COLO668 (cell line): ENCODE data around the gene TBC1D2.

Experiments used
- DNase-seq: peaks from one replicate; lab custom pipeline; 2025; ENCODE audit not compliant: unreplicated experiment; lab: John Stamatoyannopoulos, UW

Gene TBC1D2

DNA sequence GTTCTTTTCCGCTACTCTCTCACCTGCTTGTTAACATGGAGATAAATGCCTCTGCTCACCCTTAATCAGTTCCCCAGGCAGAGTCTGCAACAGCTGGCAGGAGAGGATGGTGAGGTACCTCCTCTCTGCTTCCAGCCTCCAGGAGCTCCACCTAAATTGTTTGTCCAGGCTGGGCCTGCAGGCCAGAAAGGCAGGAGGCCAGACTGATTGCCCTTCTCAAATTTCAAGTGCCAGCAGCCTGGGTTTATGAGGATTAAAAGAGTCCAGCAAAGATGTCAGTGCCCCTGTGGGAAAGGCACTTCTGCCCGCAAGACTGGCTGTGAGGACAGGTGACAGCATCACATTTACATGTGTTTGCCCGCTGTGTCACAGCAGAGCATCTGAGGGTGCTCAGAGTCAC, 82.8 kb downstream of the TBC1D2 start:
- peak; percentile 92 for DNase-seq

DNA sequence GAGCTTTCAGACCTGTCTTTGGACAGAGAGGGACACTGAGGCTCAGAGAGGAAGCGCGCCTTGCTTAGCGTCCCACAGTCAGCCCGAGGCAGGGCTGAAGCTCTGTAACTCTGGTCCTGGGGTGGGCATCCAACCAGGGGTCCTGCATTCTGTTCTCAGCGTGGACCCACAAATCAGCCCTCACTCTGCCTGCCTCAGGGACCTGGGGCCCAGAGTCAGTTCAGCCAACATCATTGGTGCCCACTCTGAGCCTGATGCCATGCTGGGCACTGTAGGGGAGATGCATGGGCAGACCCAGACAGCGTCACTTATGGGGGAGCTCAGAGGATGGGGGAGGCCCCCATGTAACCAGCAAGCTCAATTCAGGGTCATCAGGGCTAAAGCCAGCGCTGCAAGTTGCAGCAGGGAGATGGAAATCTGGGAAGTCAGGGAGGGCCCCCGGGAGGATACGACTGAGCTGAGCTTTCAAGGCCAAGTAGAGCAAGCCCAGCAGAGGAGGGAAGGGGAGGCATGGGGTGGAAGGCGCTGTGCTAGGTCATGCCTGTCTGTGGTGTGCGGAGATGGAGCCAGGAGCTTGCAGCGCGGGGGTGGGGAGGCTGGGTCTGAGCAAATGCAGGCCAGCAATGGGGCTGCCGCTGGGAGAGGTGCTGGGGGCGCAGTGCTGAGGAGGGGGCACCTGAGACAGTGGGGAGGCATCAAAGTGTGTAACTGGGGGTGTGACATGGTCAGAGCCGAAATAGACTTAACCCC, 84.1 kb downstream of the TBC1D2 start:
- DNase-seq: no peak

DNA sequence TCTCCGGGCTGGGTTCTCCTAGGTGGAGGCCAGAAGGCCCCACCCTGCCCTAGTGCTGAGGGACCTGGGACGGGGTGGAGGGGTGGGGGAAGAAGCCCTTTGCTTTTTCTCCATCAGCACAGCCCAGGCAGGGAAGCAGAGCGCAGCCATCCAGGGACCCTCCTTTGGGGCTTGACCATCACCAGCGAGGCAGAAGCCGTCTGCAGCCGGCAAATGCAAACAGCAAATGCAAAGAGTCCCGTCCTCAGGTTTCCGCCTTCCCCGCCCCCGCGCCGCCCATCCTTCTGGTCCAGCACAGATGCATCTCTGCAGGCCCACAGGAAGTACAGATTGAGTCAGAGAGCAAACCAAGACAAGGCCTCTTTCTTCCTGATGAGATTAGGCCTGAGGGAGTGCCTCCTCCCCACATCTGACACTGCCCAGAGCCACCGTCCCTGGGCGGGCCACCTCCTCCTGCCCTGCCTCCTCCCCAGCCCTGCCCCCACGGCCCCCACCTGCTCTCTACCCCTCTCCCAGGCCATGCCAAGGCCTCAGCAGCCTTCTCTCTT, 86.4 kb downstream of the TBC1D2 start:
- no peak for DNase-seq

DNA sequence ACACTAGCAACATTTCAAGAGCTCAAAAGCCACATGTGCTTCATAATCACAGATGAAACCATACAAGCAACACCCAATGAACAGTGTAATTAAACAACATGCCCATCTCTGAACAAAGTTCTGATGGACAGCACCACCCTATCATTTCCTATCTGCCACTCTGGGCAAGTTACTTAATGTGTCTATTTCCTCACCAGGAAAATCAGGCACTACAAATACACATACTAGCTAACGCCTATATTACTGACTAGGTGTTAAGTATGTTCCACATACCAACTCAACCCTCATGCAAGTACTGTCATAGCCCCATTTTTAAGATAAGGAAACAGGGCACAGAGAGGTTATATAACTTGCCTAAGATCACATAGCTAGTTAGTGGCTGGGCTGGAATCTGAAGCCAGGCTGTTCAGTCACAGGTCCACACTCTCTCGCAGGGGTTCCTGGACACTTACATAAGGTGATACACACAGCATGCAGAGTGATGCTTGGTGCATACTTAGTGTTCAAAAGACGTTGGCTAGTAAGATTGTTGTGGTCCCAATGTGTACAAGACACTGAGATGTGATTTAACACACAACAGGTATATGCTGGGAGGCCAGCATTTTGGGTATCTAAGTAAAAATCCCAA, 87.2 kb downstream of the TBC1D2 start:
- no peak for DNase-seq

DNA sequence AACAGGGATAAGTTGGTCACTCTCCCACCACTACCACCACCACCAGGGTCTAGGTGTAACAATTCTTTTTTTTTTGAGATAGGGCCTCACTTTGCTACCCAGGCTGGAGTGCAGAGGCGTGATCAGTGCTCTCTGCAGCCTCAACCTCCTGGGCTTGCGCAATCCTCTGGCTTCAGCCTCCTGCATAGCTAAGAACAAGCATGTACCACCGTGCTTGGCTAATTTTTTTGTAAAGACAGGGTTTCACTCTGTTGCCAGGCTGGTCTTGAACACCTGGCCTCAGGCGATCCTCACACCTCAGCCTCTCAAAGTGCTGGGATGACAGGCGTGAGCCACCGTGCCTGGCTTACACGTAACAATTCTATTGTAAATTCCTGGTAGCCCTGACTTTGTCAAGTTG, 90.5 kb downstream of the TBC1D2 start:
- no peak for DNase-seq

DNA sequence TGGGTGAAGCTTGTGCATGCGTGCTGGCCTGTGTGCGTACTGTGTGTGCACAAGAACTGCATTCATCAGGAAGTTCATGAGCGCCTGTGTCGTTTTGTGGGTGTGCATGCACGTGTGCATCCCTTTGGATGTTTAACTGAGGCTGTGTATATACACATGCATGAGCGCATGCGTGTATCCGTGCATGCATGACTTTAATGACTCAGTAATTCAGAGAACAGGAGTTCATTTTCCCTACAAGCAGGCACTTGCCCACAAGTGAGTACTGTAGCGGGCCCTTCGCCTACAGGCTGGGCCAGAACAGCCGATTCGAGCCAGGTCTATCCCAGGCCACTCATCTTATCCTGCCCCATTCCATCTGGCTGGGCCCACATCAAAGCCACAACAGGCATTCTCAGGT, 92.8 kb downstream of the TBC1D2 start:
- DNase-seq: no peak

DNA sequence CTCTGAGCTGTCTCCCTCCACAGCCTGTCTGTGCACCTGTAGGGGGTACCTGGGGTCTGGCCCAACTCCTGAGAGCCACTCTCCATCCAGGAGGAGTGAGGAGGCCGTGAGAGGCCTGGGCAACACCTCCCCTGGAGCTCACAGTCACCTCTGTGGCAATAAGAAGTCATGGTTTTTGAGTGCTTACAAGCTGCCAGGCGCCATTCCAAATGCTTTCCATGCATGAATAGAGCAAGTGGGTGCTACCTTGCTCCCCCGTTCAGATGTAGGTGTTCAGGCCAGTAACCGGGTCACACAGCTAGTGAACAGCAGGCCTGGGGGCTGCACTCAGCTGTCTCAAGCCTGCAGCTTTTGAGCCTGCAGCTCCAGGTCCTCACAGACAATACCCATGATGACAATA, 93.6 kb downstream of the TBC1D2 start:
- DNase-seq: no peak

DNA sequence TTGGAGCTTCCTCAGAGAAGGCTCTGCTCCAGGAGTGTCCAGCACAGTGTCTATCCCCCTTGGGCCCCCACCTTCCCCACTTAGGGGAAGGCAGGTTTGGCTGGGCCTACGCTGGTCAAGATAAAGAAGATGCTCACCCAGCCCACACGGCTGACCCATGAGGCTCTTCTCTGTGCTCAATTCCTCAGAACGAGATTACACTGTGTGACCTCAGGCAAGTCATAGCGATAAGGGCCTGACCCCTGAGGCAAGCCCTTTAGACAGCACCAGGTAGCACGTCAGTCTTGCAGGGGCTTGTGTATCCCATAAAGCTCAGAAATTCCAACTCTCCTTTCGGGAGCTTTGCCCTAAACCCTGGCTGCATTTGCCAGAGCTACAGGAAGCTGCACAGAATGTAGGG, 95.7 kb downstream of the TBC1D2 start:
- no peak for DNase-seq

DNA sequence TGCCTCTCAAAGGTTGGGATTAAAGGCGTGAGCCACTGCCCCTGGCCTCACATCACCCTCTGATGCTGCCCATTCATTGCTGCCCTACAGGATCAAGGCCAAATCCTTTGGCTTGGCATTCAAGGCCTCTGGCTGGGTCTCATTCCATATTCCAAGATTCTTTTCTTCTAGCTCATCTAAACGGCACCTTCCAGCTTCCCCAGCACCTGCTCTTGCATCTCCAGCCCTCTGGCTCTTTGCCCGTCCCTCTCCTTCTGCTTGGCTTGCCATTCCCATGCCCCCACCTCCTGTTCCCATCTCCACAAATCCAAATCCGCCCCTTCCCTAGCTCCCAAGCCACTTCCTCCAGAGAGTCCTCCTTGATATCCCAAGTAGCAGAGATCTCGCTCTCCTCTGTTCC, 96.1 kb downstream of the TBC1D2 start:
- DNase-seq: no peak

DNA sequence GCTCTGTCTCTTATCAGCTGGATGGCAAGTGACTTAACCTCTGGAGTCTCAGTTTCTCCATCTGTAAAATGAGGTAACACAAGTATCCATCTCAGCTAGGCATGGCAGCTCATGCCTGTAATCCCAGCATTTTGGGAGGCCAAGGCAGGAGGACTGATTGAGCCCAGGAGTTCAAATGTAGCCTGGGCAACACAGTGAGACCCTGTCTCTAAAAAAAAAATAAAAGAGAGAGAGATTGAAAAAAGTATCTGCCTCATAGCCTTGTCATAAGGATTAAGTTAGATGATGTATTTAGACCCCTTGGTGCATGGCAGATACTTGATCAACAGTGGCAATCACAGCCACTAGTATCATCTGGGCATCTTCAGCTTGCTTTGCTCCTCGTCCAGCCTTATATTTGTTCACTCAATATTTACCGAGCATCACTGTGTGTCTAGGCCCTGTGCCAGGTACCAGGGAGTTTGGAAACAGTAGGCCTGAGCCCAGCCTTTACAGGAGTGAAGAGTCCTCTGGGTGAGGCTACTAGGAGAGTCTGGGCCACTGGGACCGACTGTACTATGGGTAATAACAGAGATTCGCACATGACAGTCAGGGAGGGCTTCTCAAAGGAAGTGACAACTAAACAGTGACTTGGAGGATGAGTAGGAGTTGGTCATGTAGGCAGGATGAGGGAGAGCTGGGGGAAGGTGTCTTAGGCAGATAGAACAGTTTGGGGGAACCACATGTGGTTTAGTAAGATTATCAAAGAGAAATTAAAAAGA, 97.2 kb downstream of the TBC1D2 start:
- peak; percentile 63 for DNase-seq

DNA sequence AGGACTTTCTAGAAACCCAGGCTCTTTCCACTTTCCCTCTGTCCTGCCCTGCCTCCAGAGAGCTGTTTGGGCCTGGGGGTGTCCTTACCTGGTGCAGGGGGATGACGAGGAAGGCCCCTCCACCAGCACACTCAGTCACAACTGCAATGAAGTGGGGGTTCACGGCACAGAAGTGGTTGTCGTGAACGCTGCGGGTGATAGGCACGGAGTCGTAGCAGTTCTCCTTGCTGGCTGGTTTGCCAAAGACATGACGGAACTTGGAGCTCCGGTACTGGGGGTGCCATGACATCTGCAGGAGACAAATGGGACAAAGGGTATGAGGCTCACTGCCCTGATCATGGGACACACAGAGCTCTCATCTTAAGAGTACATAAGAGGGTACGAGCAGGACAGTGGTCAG, 98.1 kb downstream of the TBC1D2 start:
- no peak for DNase-seq

DNA sequence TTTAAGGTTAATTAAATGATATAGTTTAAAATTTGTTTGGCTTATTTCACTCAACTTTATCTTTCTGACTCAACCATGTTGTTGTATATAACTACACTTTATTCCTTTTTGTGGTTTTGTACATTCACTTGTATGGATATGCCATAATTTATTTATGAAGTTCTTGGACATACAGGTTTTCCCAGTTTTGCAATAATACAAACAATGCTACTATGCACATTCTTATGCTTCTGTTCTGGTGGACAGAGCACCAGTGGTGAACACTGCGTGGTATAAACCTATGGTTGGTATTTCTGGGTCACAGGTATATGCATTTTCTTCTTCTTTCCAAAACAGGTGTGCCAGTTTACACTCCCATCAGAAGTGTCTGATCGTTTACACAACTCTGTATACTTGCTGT, 100.8 kb downstream of the TBC1D2 start:
- no peak for DNase-seq

DNA sequence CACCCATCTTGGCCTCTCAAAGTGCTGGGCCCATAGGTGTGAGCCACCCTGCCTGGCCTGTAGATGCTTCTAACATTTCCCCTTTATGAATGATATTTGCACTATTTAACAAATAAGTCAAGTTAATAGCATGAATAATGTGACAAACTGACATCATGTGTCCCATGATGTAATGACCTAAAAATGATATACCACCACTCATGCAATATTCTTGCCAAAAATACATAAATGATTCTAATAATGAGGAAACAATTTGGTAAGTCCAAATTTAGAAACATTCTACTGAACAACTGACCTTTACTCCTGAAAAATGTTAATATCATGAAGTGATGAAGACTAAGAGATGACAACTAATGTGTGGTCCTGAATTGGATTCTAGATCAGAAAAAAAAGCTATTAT, 102.9 kb downstream of the TBC1D2 start:
- no peak for DNase-seq

DNA sequence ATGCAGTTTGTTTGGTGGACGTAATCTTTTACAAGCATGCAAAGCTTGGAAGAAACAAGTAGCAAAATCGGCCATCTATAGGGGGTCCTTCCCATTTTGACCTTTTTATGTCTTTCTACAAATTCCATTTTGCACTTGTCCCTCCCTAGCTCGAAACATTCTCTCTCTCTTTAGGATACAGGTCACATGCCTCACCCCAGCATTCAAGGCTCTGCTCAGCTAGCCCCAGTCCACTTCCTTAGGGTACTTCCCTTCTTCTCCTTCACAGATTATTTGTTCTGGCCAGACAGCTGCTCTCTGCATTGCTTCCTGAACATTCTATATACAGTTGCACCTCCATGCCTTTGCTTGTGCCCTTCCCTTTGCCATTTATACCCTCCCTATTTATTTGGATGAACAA, 104.7 kb downstream of the TBC1D2 start:
- DNase-seq: no peak

DNA sequence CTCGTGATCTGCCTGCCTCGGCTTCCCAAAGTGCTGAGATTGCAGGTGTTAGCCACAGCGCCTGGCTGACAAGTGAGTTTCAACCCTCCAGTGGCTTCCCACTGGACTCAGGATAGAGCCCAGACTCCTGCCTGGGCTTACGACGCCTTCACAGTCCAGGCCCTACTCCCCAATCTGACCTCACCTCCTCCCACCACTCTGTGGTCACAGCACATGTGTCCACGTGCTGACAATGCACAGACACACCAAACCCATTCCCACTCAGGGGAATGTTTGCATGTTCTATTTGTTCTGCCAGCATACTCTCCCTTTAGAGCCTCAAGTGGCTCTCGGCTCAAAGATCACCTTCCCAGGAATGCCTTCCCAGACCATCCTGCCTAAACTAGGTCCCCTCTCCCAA, 105.3 kb downstream of the TBC1D2 start:
- DNase-seq: peak; percentile 30

DNA sequence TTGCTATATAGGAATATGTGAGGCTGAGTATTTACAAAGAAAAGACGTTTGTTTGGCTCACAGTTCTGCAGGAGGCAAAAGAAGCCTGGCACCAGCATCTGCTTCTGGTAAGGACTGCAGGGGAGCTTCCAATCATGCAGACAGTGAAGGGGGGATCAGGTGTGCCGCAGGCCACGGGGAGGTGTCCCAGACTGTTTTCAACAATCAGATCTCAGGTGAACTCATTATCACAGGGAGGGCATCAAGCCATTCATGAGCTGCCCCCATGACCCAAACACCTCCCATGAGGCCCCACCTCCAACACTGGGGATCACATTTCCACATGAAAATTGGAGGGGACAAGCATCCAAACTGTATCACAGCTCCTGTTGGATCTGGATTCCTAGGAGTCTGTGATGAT, 106.0 kb downstream of the TBC1D2 start:
- no peak for DNase-seq
